Astrocyte (in vitro differentiated cells and primary cell): Measurements from ENCODE around the gene TDP1.

Experiments used
- CTCF ChIP-seq: IDR thresholded peaks from 2 replicates; pipeline ENCODE4 v1.5.1; 2011; ENCODE audit warnings: low read depth, mild to moderate bottlenecking, inconsistent platforms, low read length, moderate library complexity; ENCODE audit not compliant: insufficient read depth
- EZH2 ChIP-seq: IDR thresholded peaks from 2 replicates; pipeline ENCODE4 v1.6.1; 2012; ENCODE audit warnings: mild to moderate bottlenecking, low read length, inconsistent platforms; ENCODE audit not compliant: insufficient read depth

DNA sequence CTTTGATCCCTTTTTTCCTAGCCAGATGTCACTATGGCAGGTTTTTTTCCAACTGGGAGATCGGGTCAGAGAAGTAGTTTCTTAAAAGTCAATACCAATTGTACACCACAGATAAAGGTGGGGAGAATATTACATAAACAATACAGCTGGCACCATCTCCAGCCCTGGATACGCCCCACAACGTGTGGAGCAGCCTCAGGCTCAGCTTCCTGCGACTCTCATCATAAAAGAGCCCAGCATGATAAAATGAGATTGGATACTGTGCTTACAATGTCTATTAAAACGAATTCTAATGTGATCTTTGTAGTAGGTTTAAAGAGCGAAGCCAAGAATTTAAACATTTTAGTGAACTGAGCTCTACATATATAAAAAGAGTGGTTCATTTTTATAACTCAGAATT is 22.7 kb upstream of the TDP1 start:
- TF ChIP-seq CTCF (no peak), EZH2 (no peak)
